SU-DHL-6 (cell line): ENCODE measurements around the gene MAML2.

ENCODE experiments used
- H2AFZ ChIP-seq: fragments of 200-600 bp; sonication (generic); 2 replicates; pipeline ENCODE4 v1.6.1; 2014; ENCODE audit warnings: low read depth, mild to moderate bottlenecking, moderate library complexity, mixed read lengths, antibody characterized with exemption, low read length; ENCODE audit not compliant: severe bottlenecking
- H3F3A ChIP-seq: fragments of 200-600 bp; shearing (Covaris generic); 2 replicates; pipeline ENCODE4 v1.6.0; 2016; ENCODE audit warnings: antibody characterized with exemption, mild to moderate bottlenecking; ENCODE audit not compliant: insufficient read depth
- H3K27ac ChIP-seq: fragments of 200-600 bp; sonication (generic); 2 replicates; pipeline ENCODE4 v1.5.1; 2016; ENCODE audit warnings: low read depth, mild to moderate bottlenecking, low read length, moderate library complexity, mixed read lengths
- H3K27me3 ChIP-seq: fragments of 200-600 bp; sonication (generic), shearing (Covaris generic); 2 replicates; pipeline ENCODE4 v1.6.0; 2014; ENCODE audit warnings: mild to moderate bottlenecking, low read length
- H3K36me3 ChIP-seq: fragments of 200-600 bp; sonication (generic); 2 replicates; pipeline ENCODE4 v1.6.1; 2014; ENCODE audit warnings: mild to moderate bottlenecking, low read length, mixed read lengths
- H3K4me2 ChIP-seq: fragments of 300-600, 200-600 bp; shearing (Covaris generic), sonication (generic); 2 replicates; pipeline ENCODE4 v1.6.0; 2014; ENCODE audit warnings: low read length, low read depth, mild to moderate bottlenecking; ENCODE audit not compliant: poor library complexity, severe bottlenecking
- H3K4me3 ChIP-seq: fragments of 200-600 bp; sonication (generic); 2 replicates; pipeline ENCODE4 v1.5.1; 2014; ENCODE audit warnings: antibody characterized with exemption, low read length, mild to moderate bottlenecking, mixed read lengths; ENCODE audit not compliant: insufficient read depth, poor library complexity, severe bottlenecking
- H3K79me2 ChIP-seq: fragments of 200-600 bp; sonication (generic); 2 replicates; pipeline ENCODE4 v1.6.1; 2014; ENCODE audit warnings: mild to moderate bottlenecking, low read length, moderate library complexity; ENCODE audit not compliant: insufficient read depth
- H3K9ac ChIP-seq: fragments of 200-600 bp; sonication (generic); 2 replicates; pipeline ENCODE4 v1.7.0; 2014; ENCODE audit warnings: mild to moderate bottlenecking, low read length
- H3K9me2 ChIP-seq: fragments of 200-600 bp; sonication (generic); replicated peaks from 2 replicates; pipeline ENCODE4 v1.6.1; 2014; ENCODE audit warnings: low read length; ENCODE audit not compliant: insufficient read depth
- H3K9me3 ChIP-seq: fragments of 200-600 bp; sonication (generic); 2 replicates; pipeline ENCODE4 v1.6.1; 2014; ENCODE audit warnings: low read length, mixed read lengths; ENCODE audit not compliant: insufficient read depth
- H4K20me1 ChIP-seq: fragments of 200-600 bp; sonication (generic); 2 replicates; pipeline ENCODE4 v1.6.1; 2014; ENCODE audit warnings: low read depth, mild to moderate bottlenecking, antibody characterized with exemption, low read length, moderate library complexity, mixed read lengths
- CTCF ChIP-seq: fragments of 200-600 bp; sonication (generic); IDR thresholded peaks from one replicate; pipeline ENCODE4 v1.5.1; 2017; ENCODE audit warnings: antibody characterized with exemption, mild to moderate bottlenecking, low read length, moderate library complexity; ENCODE audit not compliant: insufficient read depth, poor library complexity, severe bottlenecking
- EZH2phosphoT487 ChIP-seq: fragments of 200-600 bp; sonication (generic), shearing (Covaris generic); conservative IDR thresholded peaks from 2 replicates; pipeline ENCODE4 v1.6.1; 2018; ENCODE audit warnings: mild to moderate bottlenecking, antibody characterized with exemption, low read length, moderate library complexity, mixed read lengths

The MAML2 gene

GRCh38 chr11:96329855-96330510 is 13.0 kb downstream of the MAML2 start:
- no peaks in the 10 kb centered on the region for H4K20me1 ChIP-seq
- H3K9ac ChIP-seq: no peak overlapping the region
- H3F3A ChIP-seq: no peaks in the 10 kb centered on the region
- H3K9me2 ChIP-seq: no peaks in the 10 kb centered on the region
- no peak overlapping the region for H2AFZ ChIP-seq
- H3K9me3 ChIP-seq: no peaks in the 10 kb centered on the region
- no peak overlapping the region for H3K4me3 ChIP-seq
- H3K27me3 ChIP-seq: no peaks in the 10 kb centered on the region
- H3K27ac ChIP-seq: no peak overlapping the region
- no peaks in the 10 kb centered on the region for H3K36me3 ChIP-seq
- H3K79me2 ChIP-seq: no peaks in the 10 kb centered on the region
- H3K4me2 ChIP-seq: no peak overlapping the region
- no peak for TF ChIP-seq EZH2phosphoT487
- TF ChIP-seq CTCF: no peak

GRCh38 chr11:96329419-96329818 is 13.6 kb downstream of the MAML2 start:
- no peaks in the 10 kb centered on the region for H4K20me1 ChIP-seq
- H3K27ac ChIP-seq: no peak overlapping the region
- no peaks in the 10 kb centered on the region for H3K9me3 ChIP-seq
- no peaks in the 10 kb centered on the region for H3F3A ChIP-seq
- H2AFZ ChIP-seq: no peak overlapping the region
- TF ChIP-seq EZH2phosphoT487 (no peak), CTCF (no peak)
- H3K79me2 ChIP-seq: no peaks in the 10 kb centered on the region
- no peak overlapping the region for H3K4me3 ChIP-seq
- H3K9me2 ChIP-seq: no peaks in the 10 kb centered on the region
- H3K4me2 ChIP-seq: no peak overlapping the region
- H3K9ac ChIP-seq: no peak overlapping the region
- H3K27me3 ChIP-seq: no peaks in the 10 kb centered on the region
- H3K36me3 ChIP-seq: no peaks in the 10 kb centered on the region

GRCh38 chr11:96328395-96329010 is 14.5 kb downstream of the MAML2 start:
- Histone ChIP-seq H3K4me2 (no peak overlapping the region), H3K27ac (no peak overlapping the region), H3K4me3 (no peak overlapping the region), H3K9ac (no peak overlapping the region), H2AFZ (no peak overlapping the region), H4K20me1 (no peaks in the 10 kb centered on the region), H3K36me3 (no peaks in the 10 kb centered on the region), H3K9me3 (no peaks in the 10 kb centered on the region), H3F3A (no peaks in the 10 kb centered on the region), H3K79me2 (no peaks in the 10 kb centered on the region), H3K9me2 (no peaks in the 10 kb centered on the region), H3K27me3 (no peaks in the 10 kb centered on the region)
- no peak for TF ChIP-seq CTCF
- TF ChIP-seq EZH2phosphoT487: no peak
